Endothelial cell of umbilical vein (primary cell): Measurements from ENCODE around the gene SHFL. TPM values are rescaled to one million over a fixed set of nuclear protein-coding genes. Genes with fewer than 3 reads are reported as not detected.

Experiments
- BruUV-seq: library from RNA; stranded (reverse); fragments of 400-500 nt; replicated peaks from 2 replicates; lab custom pipeline; 2021; lab: Mats Ljungman, UMichigan
- CTCF ChIA-PET: fragments of 300-600, 350-600 bp; sonication (Branson Sonifier 250); formaldehyde crosslinking; loops from one replicate; lab custom pipeline; 2021; ENCODE audit warnings: antibody characterized with exemption, inconsistent platforms; lab: Charles Lee
- POLR2A ChIA-PET: fragments of 300-600, 350-600 bp; sonication (Branson Sonifier 250); formaldehyde crosslinking; loops from one replicate; lab custom pipeline; 2021; ENCODE audit warnings: antibody characterized with exemption, inconsistent platforms; lab: Charles Lee
- DNase-seq: peaks from one replicate; pipeline ENCODE4 v3.0.0-alpha.2; 2011; ENCODE audit warnings: low read depth, low spot score
- FAIRE-seq: peaks from 2 replicates; lab custom pipeline; 2011; peaks lifted over from hg19 to GRCh38; lab: Jason Lieb, UNC
- H2AFZ ChIP-seq: 2 replicates; pipeline ENCODE4 v1.6.0; 2012; ENCODE audit warnings: low read depth, low read length, control low read depth, inconsistent platforms
- H3K27ac ChIP-seq: 2 replicates; pipeline ENCODE4 v1.5.1; 2011; ENCODE audit warnings: low read depth, mild to moderate bottlenecking, control low read depth, low read length, moderate library complexity; ENCODE audit not compliant: insufficient read depth
- H3K27me3 ChIP-seq, 2 experiments: 2 replicates each; pipeline versions ENCODE4 v1.6.0 to v1.6.1; 2011; ENCODE audit warnings: low read length in 2 of 2, mixed read lengths in 1 of 2; ENCODE audit not compliant: control insufficient read depth in 2 of 2, insufficient read depth in 2 of 2
- H3K36me3 ChIP-seq, 2 experiments: 2 replicates in 1 of 2; 3 replicates in 1 of 2; pipeline ENCODE4 v1.5.1; 2011; ENCODE audit warnings: low read length in 2 of 2, mild to moderate bottlenecking in 1 of 2, moderate library complexity in 1 of 2; ENCODE audit not compliant: control insufficient read depth in 2 of 2, insufficient read depth in 2 of 2; ENCODE audit errors: extremely low read depth in 1 of 2
- H3K4me1 ChIP-seq: 3 replicates; pipeline ENCODE4 v1.5.1; 2011; ENCODE audit warnings: mild to moderate bottlenecking, low read length; ENCODE audit not compliant: control insufficient read depth, insufficient read depth; ENCODE audit errors: extremely low read depth
- H3K4me2 ChIP-seq: 2 replicates; pipeline ENCODE4 v1.6.1; 2011; ENCODE audit warnings: low read length, control low read depth, mixed read lengths; ENCODE audit not compliant: insufficient read depth
- H3K4me3 ChIP-seq, 3 experiments: fragments of 200-600 bp in 1 of 3; sonication (generic), shearing (Covaris generic) in 1 of 3; replicated peaks in 1 of 3; 2 replicates each; pipeline ENCODE4 v1.5.1; 2011 to 2016; ENCODE audit warnings: control low read depth in 3 of 3, low read length in 3 of 3, mild to moderate bottlenecking in 2 of 3, inconsistent platforms in 1 of 3, low read depth in 1 of 3, moderate library complexity in 1 of 3; ENCODE audit not compliant: insufficient read depth in 1 of 3
- H3K79me2 ChIP-seq: 2 replicates; pipeline ENCODE4 v1.6.0; 2012; ENCODE audit warnings: low read length, inconsistent platforms; ENCODE audit not compliant: control insufficient read depth, insufficient read depth
- H3K9ac ChIP-seq: replicated peaks from 2 replicates; pipeline ENCODE3; 2011; ENCODE audit warnings: low read length, control low read depth; ENCODE audit not compliant: insufficient read depth; ENCODE audit errors: extremely low read depth
- H3K9me1 ChIP-seq: replicated peaks from 3 replicates; pipeline ENCODE4 v1.6.0; 2011; ENCODE audit warnings: mild to moderate bottlenecking, low read length; ENCODE audit not compliant: control insufficient read depth, insufficient read depth; ENCODE audit errors: extremely low read depth
- H3K9me3 ChIP-seq: replicated peaks from 2 replicates; pipeline ENCODE4 v1.5.1; 2012; ENCODE audit warnings: low read length, inconsistent platforms; ENCODE audit not compliant: control insufficient read depth, insufficient read depth
- H4K20me1 ChIP-seq: replicated peaks from 2 replicates; pipeline ENCODE3; 2011; ENCODE audit warnings: mild to moderate bottlenecking, low read length; ENCODE audit not compliant: control insufficient read depth, insufficient read depth; ENCODE audit errors: extremely low read depth
- CTCF ChIP-seq, 2 donors: IDR thresholded peaks; 1 replicate in 1 of 2; 2 replicates in 1 of 2; pipeline ENCODE4 v1.5.1; 2011; ENCODE audit warnings: low read length in 2 of 2, mild to moderate bottlenecking in 2 of 2, moderate library complexity in 2 of 2, control low read depth in 1 of 2, inconsistent platforms in 1 of 2, low read depth in 1 of 2; ENCODE audit not compliant: insufficient read depth in 1 of 2; ENCODE audit errors: extremely low read depth in 1 of 2
- EZH2 ChIP-seq: IDR thresholded peaks from 2 replicates; pipeline ENCODE4 v1.6.1; 2012; ENCODE audit warnings: borderline replicate concordance, low read depth, mild to moderate bottlenecking, moderate library complexity, low read length, inconsistent platforms; ENCODE audit not compliant: severe bottlenecking
- FOS ChIP-seq: IDR thresholded peaks from 2 replicates; pipeline ENCODE4 v1.6.1; 2011; ENCODE audit warnings: mild to moderate bottlenecking, low read length, moderate library complexity, borderline replicate concordance; ENCODE audit not compliant: insufficient read depth
- GATA2 ChIP-seq: IDR thresholded peaks from 2 replicates; pipeline ENCODE4 v1.7.0; 2011; ENCODE audit warnings: low read depth, mild to moderate bottlenecking, moderate library complexity, mixed read lengths, low read length; ENCODE audit not compliant: insufficient read length, insufficient read depth
- JUN ChIP-seq: IDR thresholded peaks from 2 replicates; pipeline ENCODE4 v1.6.1; 2011; ENCODE audit warnings: borderline replicate concordance, low read depth; ENCODE audit not compliant: insufficient read length, insufficient read depth
- MAX ChIP-seq: IDR thresholded peaks from 2 replicates; pipeline ENCODE4 v1.6.1; 2011; ENCODE audit not compliant: insufficient read depth, insufficient read length
- MYC ChIP-seq: IDR thresholded peaks from one replicate; pipeline ENCODE4 v1.6.1; 2011; ENCODE audit warnings: mild to moderate bottlenecking, low read depth, low read length
- POLR2A ChIP-seq: IDR thresholded peaks from 2 replicates; pipeline ENCODE4 v1.6.1; 2012; ENCODE audit warnings: low read depth, mild to moderate bottlenecking, control low read depth, low read length
- POLR2AphosphoS5 ChIP-seq: IDR thresholded peaks from 2 replicates; pipeline ENCODE4 v1.6.1; 2012; ENCODE audit warnings: low read depth, mild to moderate bottlenecking, control low read depth, low read length, moderate library complexity; ENCODE audit not compliant: insufficient read depth
- dilution Hi-C: fragments of 300-500 bp; cut with MboI; formaldehyde crosslinking; loops from one replicate; pipeline ENCODE4 v1.15.0; 2019; ENCODE audit warnings: low sequenced_read_pairs; ENCODE audit not compliant: extremely low pct_ligation_motif_present
- intact Hi-C: fragments of 100-400 bp; cut with micrococcal nuclease; formaldehyde crosslinking; loops from one replicate; pipeline ENCODE4 v1.10.0; 2022
- polyA plus RNA-seq, 4 experiments: library from polyadenylated mRNA; depleted of rRNA in 3 of 4; stranded (reverse) in 3 of 4; unstranded in 1 of 4; fragments of >200 nt; gene quantifications; 2 replicates each; pipeline versions ENCODE4 v1.2.1 to v1.2.3, GENCODE V29; 2011 to 2012; ENCODE audit warnings: missing spikeins in 1 of 4
- total RNA-seq: library from RNA; stranded (reverse); gene quantifications from 2 replicates; pipeline ENCODE4 v1.2.3, GENCODE V29; 2021

Gene SHFL
- total and polyA plus RNA-seq, 2 donors (not counting 3 experiments of a cell fraction or from before 2014, with no cell fraction given) = 34.4 to 36.9 TPM

GRCh38 chr19:10037809-10038208 is 48.3 kb upstream of the SHFL start:
- Histone ChIP-seq H3K79me2 (no peaks in the 10 kb centered on the region), H2AFZ (no peak overlapping the region), H3K4me3 (no peak overlapping the region), H3K27me3 (peaks cover 0 to 2% of the 10 kb centered on the region in 2 experiments), H3K27ac (no peak overlapping the region), H3K9me1 (no peaks in the 10 kb centered on the region), H3K9me3 (no peaks in the 10 kb centered on the region), H3K9ac (no peak overlapping the region), H3K36me3 (no peaks in the 10 kb centered on the region), H3K4me2 (no peak overlapping the region), H3K4me1 (no peaks in the 10 kb centered on the region), H4K20me1 (no peaks in the 10 kb centered on the region)
- intact Hi-C loops = no loop called here
- FAIRE-seq = no peak
- no peak for DNase-seq
- no TSS peak for BruUV-seq
- CTCF ChIA-PET = no interaction called here
- POLR2A ChIA-PET = no interaction called here
- dilution Hi-C loops = no loop called here
- TF ChIP-seq FOS = no peak
- TF ChIP-seq CTCF (IDR thresholded peaks at IDR 0.05; ENCODE audit: extremely low read depth in 1 of 2, insufficient read depth in 1 of 2, low read depth in 1 of 2, low read length in 2 of 2) = no peak
- TF ChIP-seq JUN = no peak
- TF ChIP-seq POLR2AphosphoS5 = no peak
- TF ChIP-seq POLR2A = no peak
- no peak for TF ChIP-seq EZH2
- TF ChIP-seq GATA2 = no peak
- no peak for TF ChIP-seq MAX
- no peak for TF ChIP-seq MYC
